DND-41 (cell line): ENCODE measurements around the gene CDK5R1.

Experiments used
- ATAC-seq: fragments of 200-7000 bp; cut with Tn5 transposase; 3 replicates; pipeline ENCODE4 v1.9.1; 2021; ENCODE audit warnings: low read depth; ENCODE audit not compliant: insufficient read depth
- DNase-seq: peaks from one replicate; pipeline ENCODE4 v3.0.0-alpha.2; 2020
- H2AFZ ChIP-seq: 2 replicates; pipeline ENCODE4 v1.6.0; 2012; ENCODE audit warnings: low read depth, low read length
- H3K27ac ChIP-seq: 2 replicates; pipeline ENCODE4 v1.5.1; 2012; ENCODE audit warnings: low read length, inconsistent platforms
- H3K27me3 ChIP-seq: fragments of 200-600 bp; sonication (generic); 2 replicates; pipeline ENCODE4 v1.6.0; 2012; ENCODE audit warnings: low read length, mild to moderate bottlenecking, inconsistent platforms; ENCODE audit not compliant: insufficient read depth, poor library complexity
- H3K36me3 ChIP-seq: 2 replicates; pipeline ENCODE4 v1.5.1; 2012; ENCODE audit warnings: low read length, inconsistent platforms; ENCODE audit not compliant: insufficient read depth
- H3K4me1 ChIP-seq: 2 replicates; pipeline ENCODE4 v1.5.1; 2012; ENCODE audit warnings: mild to moderate bottlenecking, low read length; ENCODE audit not compliant: insufficient read depth
- H3K4me2 ChIP-seq: 2 replicates; pipeline ENCODE4 v1.6.0; 2012; ENCODE audit warnings: mild to moderate bottlenecking, moderate library complexity, low read length, inconsistent platforms; ENCODE audit not compliant: insufficient read depth
- H3K4me3 ChIP-seq, 2 experiments: fragments of 200-600 bp in 1 of 2; shearing (Covaris generic) in 1 of 2; 2 replicates each; pipeline ENCODE4 v1.5.1; 2012 to 2016; ENCODE audit warnings: inconsistent platforms in 2 of 2, low read length in 2 of 2, mild to moderate bottlenecking in 2 of 2, low read depth in 1 of 2, moderate library complexity in 1 of 2
- H3K79me2 ChIP-seq: 2 replicates; pipeline ENCODE4 v1.6.0; 2012; ENCODE audit warnings: low read length, inconsistent platforms; ENCODE audit not compliant: insufficient read depth
- H3K9ac ChIP-seq: 2 replicates; pipeline ENCODE4 v1.6.0; 2012; ENCODE audit warnings: low read depth, mild to moderate bottlenecking, inconsistent platforms, low read length, moderate library complexity
- H3K9me3 ChIP-seq: 2 replicates; pipeline ENCODE4 v1.5.1; 2012; ENCODE audit warnings: low read length, moderate library complexity, mild to moderate bottlenecking, inconsistent platforms; ENCODE audit not compliant: insufficient read depth, severe bottlenecking
- H4K20me1 ChIP-seq: 2 replicates; pipeline ENCODE4 v1.6.0; 2012; ENCODE audit warnings: low read length; ENCODE audit not compliant: insufficient read depth
- CTCF ChIP-seq: IDR thresholded peaks from 2 replicates; pipeline ENCODE4 v1.5.1; 2012; ENCODE audit warnings: borderline replicate concordance, low read length, moderate library complexity, mild to moderate bottlenecking; ENCODE audit not compliant: poor library complexity, severe bottlenecking; ENCODE audit errors: extremely low read depth
- EZH2 ChIP-seq: IDR thresholded peaks from 3 replicates; pipeline ENCODE4 v1.6.1; 2012; ENCODE audit warnings: borderline replicate concordance, low read depth, mild to moderate bottlenecking, moderate library complexity, low read length, inconsistent platforms; ENCODE audit not compliant: severe bottlenecking

Gene CDK5R1

DNA sequence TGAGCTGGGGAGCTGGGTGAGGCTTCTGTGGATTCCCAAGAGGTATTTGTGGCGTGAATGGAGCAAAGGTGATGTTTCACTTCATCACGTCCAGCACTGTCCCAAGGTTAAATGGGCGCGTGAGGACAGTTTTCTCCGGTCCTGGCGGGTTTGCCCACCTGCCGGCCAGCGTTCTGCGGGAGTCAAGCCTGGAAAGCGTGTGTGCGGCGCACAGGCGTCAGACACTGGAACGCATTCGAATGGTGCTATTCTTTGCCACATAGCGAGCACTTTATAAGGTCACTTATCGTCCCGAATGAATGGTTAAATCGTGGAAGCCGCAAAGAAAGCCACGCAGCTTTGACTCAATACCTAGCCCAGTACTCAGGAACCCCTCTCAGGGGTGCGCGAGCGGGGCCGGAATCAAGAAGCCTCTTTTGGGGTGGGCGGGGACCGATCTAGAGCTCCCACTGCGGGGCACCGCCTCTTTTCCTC lies 42.9 kb upstream of the CDK5R1 start:
- Histone ChIP-seq H3K4me1 (peaks cover 32% of the 10 kb centered on the region), H2AFZ (peak overlapping the region; percentile 82), H3K4me3 (peak overlapping the region in 1 of 2 experiments; percentile 56; a peak in 2 of 4 replicates), H4K20me1 (peaks cover 23% of the 10 kb centered on the region; the same call in 1 of the 2 replicates), H3K9ac (peak overlapping the region; percentile 36; the same call in 1 of the 2 replicates), H3K4me2 (peak overlapping the region; percentile 75), H3K36me3 (peaks cover 36% of the 10 kb centered on the region), H3K27me3 (peaks cover 3% of the 10 kb centered on the region), H3K79me2 (peaks cover 48% of the 10 kb centered on the region), H3K9me3 (no peaks in the 10 kb centered on the region), H3K27ac (no peak overlapping the region)
- TF ChIP-seq EZH2 (no peak), CTCF (peak; percentile 91)
- ATAC-seq, result no peak
- DNase-seq, result no peak

GRCh38 chr17:32444301-32445073 lies 42.3 kb upstream of the CDK5R1 start, which contains the start of gene PSMD11:
TSS of gene PSMD11 (plus strand) at chr17:32444510. CDS start at chr17:32444524, 14 bp downstream.
- peak within 1 kb of the TSS; percentile 60 for H3K27ac ChIP-seq
- peak within 1 kb of the TSS; percentile 92 for H3K4me2 ChIP-seq
- TF ChIP-seq CTCF, result no peak
- no peak for TF ChIP-seq EZH2
- H3K4me1 ChIP-seq, result peaks cover 32% of the 10 kb centered on the region
- H2AFZ ChIP-seq, result peak within 1 kb of the TSS; percentile 82
- H3K36me3 ChIP-seq, result peaks cover 42% of the 10 kb centered on the region
- ATAC-seq (peak; percentile 96), DNase-seq (peak; percentile 98)
- H3K9me3 ChIP-seq, result no peaks in the 10 kb centered on the region
- H3K79me2 ChIP-seq, result peaks cover 54% of the 10 kb centered on the region
- peak within 1 kb of the TSS; percentile 40 to 70; a peak in 3 of 4 replicates for H3K4me3 ChIP-seq
- H3K27me3 ChIP-seq, result peaks cover 3% of the 10 kb centered on the region
- H3K9ac ChIP-seq, result peak within 1 kb of the TSS; percentile 84
- peaks cover 23% of the 10 kb centered on the region; the same call in 1 of the 2 replicates for H4K20me1 ChIP-seq

DNA sequence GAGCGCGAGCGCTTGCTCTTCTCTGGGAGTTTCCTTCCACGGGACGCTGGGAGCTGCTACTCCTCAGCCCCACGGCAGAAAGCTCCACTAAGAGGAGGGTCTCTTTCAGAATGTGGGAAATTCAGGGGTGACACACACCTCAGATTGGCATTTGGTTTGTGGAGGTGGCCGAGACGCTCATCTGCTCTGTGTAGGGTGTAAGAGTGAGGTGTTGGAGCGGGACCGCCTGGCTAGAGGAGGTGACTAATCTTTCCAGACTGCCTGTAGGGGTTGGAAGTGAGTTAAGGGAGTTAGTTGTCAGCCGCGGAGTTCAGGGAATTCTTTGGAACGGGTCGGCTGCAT lies 41.7 kb upstream of the CDK5R1 start:
- Histone ChIP-seq H3K4me2 (peak overlapping the region; percentile 92), H3K27me3 (peaks cover 3% of the 10 kb centered on the region), H3K79me2 (peaks cover 60% of the 10 kb centered on the region), H3K4me3 (peak overlapping the region; percentile 40 to 70; a peak in 3 of 4 replicates), H4K20me1 (peaks cover 23% of the 10 kb centered on the region; the same call in 1 of the 2 replicates), H3K27ac (peak overlapping the region; percentile 60), H2AFZ (peak overlapping the region; percentile 79), H3K4me1 (peaks cover 32% of the 10 kb centered on the region), H3K36me3 (peaks cover 48% of the 10 kb centered on the region), H3K9me3 (no peaks in the 10 kb centered on the region), H3K9ac (peak overlapping the region; percentile 84)
- DNase-seq (peak; percentile 36), ATAC-seq (peak; percentile 12; the same call in 2 of the 3 replicates)
- no peak for TF ChIP-seq EZH2
- TF ChIP-seq CTCF, result no peak
